CD4-positive, alpha-beta T cell treated with Interleukin-4 for 4 hours (primary cell): ENCODE data around the gene ACTN1.
"Not testable (repeated sequence)": the region's sequence is repeated elsewhere in the genome, so short reads cannot be mapped to it uniquely, and the experiment has no call there.

Source experiments
- DNase-seq: peaks from one replicate; pipeline ENCODE4 v3.0.0-alpha.2; 2020

Gene ACTN1

DNA sequence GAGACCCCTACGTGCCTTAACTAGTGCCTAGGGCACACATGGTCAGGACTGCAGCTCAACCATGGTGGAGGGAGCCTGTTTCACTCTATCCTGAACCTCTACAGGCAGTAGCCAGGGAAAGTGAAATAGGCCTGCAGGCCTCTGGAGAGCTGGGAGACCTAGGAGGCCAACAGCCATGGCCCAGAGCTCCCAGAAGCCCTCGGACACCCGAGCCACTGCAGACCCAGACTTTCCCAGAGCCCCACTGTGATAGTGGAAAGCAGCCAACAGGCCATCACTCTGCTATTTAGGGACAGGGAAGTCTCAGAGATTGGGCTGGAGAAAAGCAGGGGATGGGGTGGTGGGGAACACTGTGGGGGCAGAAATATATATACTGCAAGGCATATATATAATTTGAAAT lies 129.7 kb downstream of the ACTN1 start:
- DNase-seq = no peak

DNA sequence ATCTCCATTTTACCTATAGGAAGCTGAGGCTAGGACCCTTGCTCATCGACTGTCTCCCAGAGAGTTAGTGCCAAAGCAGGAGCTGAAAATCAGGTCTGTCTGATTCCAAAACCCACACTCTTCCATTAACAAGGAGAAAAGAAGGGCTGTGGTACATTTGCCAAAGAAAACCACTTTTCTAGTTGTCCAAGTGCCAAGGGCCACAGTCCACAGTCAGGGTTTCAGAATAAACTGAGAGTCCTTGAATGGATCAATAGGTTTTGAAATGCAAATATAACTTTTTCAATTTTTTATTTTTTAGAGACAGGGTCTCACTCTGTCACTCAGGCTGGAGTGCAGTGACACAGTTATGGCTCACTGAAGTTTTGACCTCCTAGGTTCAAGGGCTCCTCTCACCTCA lies 130.8 kb downstream of the ACTN1 start:
- no peak for DNase-seq

DNA sequence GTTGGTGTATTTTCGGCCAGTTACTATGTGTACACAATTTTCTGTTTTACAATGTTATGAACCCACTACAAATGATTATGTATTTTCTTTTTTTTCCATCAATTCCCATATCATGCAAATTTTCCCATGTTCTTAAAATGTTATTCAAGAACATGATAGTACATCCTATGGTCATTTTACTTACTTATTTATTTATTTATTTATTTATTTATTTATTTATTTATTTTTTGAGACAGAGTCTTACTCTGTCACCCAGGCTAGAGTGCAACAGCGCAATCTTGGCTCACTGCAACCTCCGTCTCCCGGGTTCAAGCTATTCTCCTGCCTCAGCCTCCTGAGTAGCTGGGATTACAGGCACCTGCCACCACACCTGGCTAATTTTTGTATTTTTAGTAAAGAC lies 131.5 kb downstream of the ACTN1 start:
- DNase-seq = not testable (repeated sequence)

DNA sequence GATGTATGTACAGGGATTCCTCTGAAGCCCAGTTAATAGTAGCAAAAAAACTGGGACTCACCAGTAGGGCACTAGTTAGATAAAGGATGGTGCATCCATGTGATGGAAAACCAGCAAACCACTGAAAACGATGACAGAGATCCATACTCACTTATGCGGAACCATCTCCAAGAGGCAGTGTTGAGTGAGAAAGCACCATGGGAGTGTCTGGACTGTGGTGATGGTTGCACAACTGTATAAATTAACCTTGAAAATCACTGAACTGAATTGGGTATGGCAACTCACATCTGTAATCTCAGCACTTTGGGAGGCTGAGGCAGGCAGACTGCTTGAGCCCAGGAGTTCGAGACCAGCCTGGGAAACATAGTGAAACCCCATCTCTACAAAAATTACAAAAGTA lies 132.6 kb downstream of the ACTN1 start:
- no peak for DNase-seq

DNA sequence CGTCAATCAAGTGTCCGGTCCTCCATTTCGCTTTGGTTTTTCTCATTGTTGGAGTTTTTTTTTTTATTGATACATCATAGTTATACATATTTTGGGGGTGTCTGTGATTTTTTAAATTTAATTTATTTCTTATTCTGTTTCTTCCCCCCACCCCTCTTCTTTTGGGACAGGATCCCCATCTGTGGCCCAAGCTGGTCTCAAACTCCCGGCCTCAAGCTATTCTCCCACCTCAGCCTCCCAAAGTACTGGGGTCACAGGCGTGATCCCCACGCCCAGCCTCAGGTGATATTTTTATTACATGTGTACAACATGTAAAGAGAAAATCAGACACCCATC lies 134.9 kb downstream of the ACTN1 start:
- no peak for DNase-seq

DNA sequence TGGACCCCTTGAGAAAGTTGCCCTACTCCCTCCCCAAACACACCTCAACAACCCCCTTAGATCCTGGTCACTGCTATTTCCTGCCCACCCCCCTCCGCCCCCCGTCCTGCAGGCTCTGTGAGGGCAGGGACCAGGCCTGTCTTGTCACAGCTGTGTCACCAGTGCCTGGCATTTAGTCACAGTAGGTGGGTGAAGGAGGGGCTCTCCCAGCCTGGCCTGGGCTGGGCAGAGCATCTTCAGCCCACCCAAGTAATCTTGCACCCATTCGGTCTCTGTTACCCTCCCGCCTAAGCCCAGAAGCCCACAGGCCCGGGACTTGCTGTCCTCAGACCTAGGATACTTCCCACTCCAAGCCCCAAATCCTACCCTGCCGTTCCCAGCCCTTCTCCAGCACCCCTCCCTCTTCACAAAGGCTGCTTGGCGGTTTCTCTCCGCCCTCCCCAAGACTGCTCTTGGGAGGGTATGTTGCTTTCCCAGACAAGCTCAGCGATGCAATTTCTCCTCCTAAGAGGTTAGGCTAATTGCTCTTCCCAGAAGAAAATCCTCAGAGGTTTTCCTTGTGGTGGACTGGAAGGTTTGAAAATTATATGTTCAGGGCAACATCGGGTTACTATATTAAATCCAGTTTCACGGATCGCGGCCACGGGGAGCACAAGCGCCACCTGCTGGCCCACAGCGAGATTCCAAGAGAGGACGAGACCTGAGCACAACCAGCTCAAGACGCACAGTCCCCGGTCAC lies 135.5 kb downstream of the ACTN1 start:
- peak; percentile 73 for DNase-seq

DNA sequence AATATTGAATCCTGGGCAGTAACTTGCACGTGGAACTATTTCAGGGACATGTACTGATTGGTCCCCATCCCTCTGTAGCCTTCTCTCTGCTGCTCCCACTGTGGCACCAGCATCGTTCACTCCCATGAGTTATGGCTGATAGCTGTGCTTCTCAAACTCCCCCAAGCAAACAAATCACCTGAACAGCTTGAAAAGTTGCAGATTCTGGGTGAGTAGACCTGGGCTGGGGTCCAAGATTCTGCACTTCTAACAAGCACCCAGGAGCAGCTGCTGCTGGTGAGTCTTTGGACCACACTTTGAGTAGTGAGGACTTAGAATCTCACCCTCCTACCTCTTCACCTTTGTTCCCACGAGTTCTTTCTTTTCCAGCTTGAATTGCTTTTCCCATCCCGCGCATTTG lies 136.8 kb downstream of the ACTN1 start:
- DNase-seq = no peak

DNA sequence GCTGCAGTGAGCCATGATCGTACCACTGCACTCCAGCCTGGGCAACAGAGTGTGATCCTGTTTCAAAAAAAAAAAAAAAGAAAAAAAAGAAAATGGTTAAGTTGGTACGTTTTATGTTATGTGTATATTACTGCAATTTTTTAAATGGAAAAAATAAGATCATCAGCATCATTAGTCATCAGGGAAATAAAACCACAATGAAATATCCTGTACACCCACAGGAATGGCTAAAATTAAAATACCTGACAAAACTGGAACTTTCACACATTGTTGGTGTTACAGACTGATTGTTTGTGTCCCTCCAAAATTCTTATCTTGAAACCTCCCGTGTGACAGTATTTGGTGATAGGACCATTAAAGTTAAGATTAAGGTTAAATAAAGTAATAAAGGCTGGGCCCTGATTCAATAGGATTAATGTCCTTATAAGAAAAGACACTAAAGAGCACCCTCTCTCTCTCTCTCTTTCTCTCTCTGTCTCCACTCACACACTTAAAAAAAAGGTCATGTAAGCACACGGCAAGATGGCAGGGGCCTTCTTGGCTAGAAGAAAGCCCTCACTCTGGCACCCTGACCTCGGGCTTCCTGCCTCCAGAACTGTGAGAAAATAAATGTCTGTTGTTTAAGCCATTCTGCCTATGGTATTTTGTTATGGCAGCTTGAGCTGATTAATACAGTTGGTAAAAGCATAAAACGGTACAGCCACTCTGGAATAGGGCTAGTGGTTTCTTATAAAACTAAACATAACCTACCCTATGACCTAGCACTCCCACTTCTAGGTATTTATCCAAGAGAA lies 137.9 kb downstream of the ACTN1 start:
- peak; percentile 20 for DNase-seq

DNA sequence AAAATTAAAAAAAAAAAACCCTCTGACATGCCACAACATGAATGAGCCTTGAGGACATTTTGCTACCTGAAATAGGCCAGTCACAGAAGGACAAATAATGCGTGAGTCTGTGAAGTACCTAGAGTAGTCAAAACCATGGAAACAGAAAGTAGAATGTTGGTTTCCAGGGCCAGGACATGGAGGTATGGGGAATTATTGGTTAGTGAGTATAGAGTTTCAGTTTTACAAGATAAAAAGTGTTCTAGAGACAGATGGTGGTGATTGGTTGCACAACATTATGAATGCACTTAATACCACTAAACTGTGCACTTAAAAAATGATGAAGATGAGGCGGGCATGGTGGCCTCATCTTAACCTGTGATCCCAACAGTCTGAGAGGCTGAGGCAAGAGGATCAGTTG lies 138.6 kb downstream of the ACTN1 start:
- no peak for DNase-seq

DNA sequence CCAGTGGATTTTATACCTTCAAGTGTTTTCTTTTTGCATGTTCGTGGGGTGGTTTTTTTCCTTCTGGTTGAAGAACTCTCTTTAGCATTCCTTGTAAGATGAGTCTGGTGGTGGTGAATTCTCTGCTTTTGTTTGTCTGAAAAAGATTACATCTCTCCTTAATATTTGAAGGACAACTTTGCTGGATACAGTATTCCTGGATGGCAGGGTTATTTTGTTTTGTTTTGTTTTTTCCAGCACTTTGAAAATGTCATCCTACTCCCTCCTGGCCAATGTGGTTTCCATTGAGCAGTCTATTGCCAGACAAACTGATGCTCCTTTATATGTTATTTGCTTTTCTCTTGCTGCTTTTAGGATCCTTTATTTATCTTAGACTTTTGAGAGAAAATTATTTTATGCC lies 143.0 kb downstream of the ACTN1 start:
- no peak for DNase-seq

DNA sequence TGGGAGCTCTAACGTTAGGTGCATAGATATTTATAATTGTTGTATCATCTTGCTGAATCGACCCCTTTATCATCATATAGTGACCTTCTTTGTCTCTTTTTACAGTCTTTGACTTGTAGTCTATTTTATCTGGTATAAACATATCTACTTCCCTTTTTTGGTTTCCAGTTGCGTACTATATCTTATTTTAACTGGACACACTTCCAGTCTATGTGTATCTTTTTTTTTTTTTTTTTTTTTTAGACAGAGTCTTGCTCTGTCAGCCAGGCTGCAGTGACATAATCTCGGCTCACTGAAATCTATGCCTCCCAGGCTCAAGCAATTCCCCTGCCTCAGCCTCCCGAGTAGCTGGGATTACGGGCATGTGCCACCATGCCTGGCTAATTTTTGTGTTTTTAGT lies 144.3 kb downstream of the ACTN1 start:
- DNase-seq = no peak

DNA sequence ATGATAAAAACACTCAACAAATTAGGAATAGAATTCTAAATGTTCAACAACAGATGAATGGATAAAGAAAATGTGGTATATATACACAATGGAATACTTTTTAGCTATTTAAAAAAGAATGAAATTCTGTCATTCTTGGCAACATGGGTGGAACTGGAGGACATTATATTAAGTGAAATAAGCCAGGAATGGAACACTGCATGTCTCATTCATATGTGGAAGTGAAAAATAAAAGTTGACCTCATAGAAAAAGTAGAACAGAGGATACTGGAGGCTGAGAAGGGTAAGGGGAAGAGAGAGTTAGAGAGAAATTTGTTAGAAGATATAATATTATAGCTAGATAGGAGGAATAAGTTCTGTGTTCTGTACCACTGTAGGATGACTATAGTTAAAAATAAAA lies 150.4 kb downstream of the ACTN1 start:
- DNase-seq = no peak

DNA sequence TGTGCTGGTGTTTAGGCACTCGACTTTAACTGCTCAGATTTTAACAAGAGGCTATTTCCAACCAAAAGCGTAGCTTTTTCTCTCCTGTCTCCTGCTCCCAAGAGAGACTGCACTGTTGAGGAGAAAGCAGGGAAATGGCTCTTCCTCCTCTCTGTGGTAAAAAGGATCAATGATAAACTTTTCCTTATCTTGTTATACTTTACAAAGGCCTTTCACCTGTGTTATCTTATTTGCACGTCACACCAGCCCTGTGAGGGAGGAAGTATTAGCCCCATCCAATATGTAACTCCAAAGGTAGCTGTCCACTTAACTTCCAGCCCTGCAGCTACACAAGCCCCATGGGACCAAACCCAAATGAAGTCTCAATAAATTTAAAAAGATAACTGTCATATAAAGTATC lies 153.4 kb downstream of the ACTN1 start:
- no peak for DNase-seq

DNA sequence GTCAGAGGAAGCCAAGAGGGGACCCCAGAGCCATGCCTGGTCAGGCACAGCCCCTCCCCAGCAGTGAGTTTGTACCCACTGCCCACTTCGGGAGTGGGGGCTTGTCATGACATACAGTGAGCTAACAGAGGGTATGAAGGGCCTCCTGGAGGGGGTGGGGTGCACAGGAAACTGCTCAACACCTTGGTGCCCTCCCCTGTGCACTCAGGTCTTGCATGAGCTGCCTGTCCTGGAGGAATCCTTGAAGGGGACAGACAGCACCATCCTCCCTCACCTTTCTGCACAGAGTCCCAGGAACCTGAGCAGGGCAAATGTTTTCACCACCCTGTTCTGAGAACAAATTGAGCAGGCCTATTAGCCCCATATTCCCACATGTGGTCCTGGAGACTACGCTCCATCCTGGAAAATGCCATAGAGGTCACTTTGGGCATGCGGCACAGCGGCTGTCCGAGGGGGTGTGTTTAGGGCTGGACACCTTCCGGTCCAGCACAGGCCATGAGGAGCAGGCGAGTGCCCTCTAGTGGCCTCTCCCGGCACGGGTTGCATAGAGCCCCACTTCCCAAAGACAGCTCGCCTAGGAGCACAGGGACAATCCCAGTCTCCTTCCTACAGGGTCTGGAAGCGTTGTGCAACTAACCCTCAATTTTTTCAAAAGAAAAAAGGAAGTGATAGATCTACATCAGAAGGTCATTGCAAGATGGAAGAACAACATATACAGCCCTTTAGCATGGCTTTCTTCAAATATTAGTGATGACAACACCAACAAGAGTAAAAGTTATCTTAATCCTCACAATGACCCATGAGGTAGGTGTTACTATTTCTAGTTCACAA lies 154.4 kb downstream of the ACTN1 start:
- peak; percentile 36 for DNase-seq

DNA sequence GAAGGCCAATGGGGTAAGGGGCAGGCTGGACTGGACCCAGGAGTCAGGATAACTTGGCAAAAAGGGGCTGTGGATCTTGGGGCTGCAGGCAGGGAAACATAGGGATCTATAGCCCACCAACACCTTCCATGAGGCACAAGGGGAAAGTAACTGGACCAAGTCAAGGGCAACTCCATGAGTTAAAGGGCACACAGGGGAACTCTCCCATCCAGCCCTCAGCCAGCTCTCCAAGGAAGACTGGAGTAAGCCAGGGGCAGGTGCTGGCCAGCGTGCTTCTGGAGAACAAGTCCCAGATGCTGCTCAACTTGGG lies 154.9 kb downstream of the ACTN1 start:
- no peak for DNase-seq
